Hematopoietic multipotent progenitor cell treated with erythropoietin and hydrocortisone succinate and interleukin-3 and kit ligand, for 6 days (in vitro differentiated cells): ENCODE results near the gene ACP7.
"Not testable (repeated sequence)": the region's sequence is repeated elsewhere in the genome, so short reads cannot be mapped to it uniquely, and the experiment has no call there.

Experiments used
- DNase-seq: peaks from one replicate; pipeline ENCODE4 v3.0.0-alpha.2; 2015

Gene ACP7

DNA sequence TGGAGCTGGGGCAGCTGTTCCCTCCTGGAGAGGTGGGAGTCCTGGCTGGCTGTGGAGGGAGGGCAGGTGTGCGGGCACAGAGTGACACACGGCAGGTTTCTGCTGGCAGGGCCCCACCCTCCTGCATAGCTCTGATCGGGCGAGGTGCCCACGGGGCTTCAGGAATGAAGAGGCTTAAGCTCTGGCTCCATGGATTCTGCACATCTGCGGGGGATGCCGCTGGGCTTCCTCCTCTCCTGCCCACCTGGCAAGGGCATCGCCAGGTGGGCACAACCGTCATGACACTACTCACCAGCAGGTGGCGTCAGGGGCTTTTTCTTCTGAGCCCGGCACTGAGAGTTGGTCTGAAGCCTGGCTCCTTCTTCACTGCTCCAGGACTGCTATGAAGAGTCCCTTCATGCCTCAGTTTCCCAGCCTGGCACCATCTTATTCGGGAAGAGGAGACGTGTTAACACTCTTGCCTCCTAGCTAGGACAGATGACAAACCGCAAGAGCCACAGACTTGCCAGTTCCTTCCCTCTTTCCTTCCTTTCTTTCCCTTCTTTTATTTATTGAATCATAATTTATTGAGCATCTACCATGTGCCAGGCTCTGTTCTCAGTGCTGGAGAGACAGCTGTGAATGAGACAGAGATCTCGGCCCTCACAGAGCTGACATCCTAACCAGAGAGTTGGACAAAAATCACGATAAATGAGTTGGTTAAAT, 26.2 kb downstream of the ACP7 start:
- peak; percentile 82 for DNase-seq

- peak; percentile 47 for DNase-seq
These were observed 27.5 kb downstream of the ACP7 start for GRCh38 chr19:39111593-39112199.

- DNase-seq, result no peak
These were observed 28.2 kb downstream of the ACP7 start for GRCh38 chr19:39112338-39112890.

GRCh38 chr19:39113199-39113598, 29.0 kb downstream of the ACP7 start:
- no peak for DNase-seq

DNA sequence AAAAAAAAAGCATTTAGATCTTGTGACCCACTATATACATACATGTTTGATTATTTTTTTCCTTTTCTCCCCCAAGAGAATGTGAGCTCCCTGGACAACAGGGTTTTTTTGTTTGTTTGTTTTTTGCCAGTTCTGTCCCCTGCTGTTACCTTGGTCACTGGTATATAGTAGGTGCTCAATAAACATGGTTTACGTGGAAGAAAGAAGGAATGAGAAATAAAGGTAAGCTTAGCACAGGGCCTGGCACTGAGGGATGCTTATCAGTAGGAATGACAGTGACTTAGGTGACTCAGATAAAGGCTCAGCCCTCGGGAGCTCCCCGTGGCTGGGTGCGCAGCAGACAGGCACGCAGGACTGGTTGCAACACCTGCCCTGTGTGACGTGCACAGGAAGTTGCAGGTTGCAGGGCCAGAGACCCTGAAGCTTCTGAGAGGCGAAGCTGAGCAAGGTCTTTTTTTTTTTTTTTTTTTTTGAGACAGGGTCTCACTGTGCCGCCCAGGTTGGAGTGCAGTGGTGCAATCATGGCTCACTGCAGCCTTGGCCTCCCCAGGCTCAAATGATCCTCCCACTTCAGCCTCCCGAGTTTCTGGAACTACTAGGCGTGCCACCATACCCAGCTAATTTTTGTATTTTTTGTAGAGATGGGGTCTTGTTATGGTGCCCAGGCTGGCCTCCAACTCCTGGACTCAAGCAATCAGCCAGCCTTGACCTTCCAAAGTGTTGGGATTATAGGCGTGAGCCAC, 31.1 kb downstream of the ACP7 start:
- DNase-seq, result no peak

DNA sequence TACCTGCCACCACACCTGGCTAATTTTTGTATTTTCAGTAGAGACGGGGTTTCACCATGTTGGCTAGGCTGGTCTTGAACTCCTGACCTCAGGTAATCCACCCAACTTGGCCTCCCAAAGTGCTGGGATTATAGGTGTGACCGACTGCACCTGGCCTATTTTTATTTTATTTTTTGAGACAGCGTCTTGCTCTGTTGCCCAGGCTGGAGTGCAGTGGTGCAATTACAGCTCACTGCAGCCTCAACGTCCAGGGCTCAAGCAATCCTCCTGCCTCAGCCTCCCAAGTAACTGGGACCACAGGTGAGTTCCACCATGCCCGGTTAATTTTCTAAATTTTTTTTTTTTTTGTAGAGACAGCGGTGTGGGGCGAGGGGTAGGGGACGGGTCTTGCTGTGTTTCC, 32.9 kb downstream of the ACP7 start:
- DNase-seq, result not testable (repeated sequence)

GRCh38 chr19:39119830-39120229, 35.7 kb downstream of the ACP7 start:
- no peak for DNase-seq

DNA sequence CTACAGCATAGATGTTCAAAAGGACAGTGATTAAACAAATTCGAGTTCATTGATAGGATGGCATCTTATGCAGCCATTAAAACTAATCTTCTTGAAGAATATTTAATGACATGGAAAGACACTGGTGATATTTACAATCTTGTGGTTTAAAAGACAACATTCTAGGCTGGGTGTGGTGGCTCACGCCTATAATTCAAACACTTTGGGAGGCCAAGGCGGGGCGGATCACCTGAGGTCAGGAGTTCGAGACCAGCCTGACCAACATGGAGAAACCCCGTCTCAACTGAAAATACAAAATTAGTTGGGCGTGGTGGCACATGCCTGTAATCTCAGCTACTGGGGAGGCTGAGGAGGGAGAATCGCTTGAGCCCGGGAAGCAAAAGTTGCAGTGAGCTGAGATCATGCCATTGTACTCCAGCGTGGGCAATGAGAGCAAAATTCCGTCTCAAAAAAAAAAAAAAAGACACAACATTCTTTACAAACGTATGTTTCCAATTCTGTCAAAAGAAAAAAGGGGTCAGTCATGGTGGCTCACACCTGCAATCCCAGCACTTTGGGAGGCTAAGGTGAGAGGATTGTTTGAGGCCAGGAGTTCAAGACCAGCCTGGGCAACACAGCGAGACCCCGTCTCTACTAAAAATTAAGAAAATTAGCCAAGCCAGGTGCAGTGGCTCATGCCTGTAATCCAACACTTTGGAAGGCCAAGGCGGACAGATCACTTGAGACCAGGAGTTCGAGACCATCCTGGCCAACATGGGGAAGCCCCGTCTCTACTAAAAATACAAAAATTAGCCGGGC, 39.0 kb downstream of the ACP7 start:
- no peak for DNase-seq

DNA sequence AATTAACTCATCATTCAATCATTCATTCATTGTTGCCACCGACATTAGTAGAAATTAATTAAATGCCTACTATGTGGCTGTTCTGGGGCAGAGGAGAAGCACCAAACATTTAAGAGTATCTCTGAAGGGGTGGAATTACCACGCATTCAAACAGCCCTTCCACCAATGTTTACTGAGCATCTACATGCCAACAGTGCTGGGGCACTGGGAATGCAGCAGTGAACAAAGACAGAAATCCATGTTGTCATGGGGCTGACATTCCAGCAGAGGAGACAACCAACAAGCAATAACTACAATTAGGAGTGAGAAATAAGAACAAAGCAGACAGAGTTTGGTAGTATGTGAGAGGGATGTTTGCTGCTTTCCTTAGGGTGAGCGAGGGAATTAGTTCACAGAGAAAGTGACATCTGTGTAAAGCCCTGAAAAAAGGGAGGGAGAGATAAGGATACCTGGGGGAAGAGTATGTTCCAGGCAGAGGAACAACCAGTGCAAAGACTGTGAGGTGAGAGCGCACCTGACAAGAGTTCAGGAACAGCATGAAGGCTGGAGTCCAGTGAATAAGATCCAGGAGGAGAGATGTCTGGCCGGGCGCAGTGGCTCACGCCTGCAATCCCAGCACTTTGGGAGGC, 40.1 kb downstream of the ACP7 start:
- no peak for DNase-seq

DNA sequence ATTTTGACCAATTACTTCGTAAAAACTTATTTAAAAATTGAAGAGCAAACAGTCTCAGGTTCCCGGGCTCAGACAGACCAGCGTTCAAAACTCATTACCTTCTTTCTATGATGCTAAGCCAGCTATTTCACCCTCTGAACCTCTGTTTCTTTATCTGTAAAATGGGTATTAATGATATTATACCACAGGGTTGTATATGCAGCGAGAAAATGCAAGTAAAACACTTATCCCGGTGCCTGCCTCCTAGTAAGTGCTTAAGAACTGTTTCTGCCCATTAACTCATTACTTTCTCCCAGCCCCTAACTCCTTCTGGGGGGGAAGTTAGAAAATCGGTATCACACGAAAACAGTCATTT, 41.0 kb downstream of the ACP7 start:
- no peak for DNase-seq

GRCh38 chr19:39125554-39126311, 41.6 kb downstream of the ACP7 start, which contains the start of gene PAK4:
Gene PAK4, plus strand, starts transcription at chr19:39125786. Its CDS starts 43,768 bp downstream, at chr19:39169554.
- peak; percentile 99 for DNase-seq

GRCh38 chr19:39126312-39127187, 42.4 kb downstream of the ACP7 start:
- no peak for DNase-seq

- DNase-seq, result no peak
These were observed 43.8 kb downstream of the ACP7 start for GRCh38 chr19:39127812-39128515.

DNA sequence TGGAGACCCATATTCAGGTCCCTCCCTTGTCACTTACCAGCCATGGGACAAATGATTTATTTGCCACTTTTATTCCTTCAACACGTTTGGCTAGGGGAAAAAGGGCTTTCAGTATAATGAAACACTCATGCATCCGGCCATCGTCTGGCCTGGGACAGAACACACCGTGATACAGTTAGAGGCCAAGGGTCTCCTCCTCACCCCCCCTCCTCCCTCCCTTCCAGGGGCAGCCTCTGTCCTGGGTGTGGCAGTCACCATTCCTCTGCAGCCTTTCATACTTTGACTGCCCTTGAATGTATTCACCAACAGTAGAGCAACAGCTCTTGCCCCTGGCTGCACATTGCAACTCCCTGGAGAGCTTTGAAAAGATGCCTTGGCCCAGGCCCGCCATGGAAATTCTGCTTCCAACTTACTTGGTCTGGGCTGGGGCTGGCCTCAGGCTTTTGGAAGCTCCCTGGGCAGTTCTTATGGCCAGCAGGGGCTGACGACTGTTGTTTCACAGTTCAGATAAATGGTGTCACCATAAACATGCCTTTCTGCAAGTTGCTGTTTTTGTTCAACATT, 44.4 kb downstream of the ACP7 start:
- no peak for DNase-seq

DNA sequence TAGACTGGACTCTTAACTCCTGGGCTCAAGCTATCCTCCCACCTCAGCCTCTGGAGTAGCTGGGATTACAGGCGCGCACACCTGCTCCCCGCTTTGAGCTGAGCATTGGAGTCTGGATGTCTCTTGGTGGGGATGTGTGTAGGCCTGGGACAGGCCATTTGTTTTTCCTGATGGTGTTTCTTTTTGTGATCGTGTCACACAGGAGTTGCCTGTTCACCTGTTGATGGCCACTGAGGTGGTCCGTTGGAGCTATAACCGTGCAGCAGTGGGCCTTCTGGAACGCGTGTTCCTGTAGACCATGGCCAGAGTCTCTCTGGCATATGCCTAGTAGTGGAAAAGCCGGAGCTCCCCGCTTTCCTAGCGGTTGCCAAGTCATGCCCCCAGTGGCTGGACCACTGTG, 44.9 kb downstream of the ACP7 start:
- no peak for DNase-seq

DNA sequence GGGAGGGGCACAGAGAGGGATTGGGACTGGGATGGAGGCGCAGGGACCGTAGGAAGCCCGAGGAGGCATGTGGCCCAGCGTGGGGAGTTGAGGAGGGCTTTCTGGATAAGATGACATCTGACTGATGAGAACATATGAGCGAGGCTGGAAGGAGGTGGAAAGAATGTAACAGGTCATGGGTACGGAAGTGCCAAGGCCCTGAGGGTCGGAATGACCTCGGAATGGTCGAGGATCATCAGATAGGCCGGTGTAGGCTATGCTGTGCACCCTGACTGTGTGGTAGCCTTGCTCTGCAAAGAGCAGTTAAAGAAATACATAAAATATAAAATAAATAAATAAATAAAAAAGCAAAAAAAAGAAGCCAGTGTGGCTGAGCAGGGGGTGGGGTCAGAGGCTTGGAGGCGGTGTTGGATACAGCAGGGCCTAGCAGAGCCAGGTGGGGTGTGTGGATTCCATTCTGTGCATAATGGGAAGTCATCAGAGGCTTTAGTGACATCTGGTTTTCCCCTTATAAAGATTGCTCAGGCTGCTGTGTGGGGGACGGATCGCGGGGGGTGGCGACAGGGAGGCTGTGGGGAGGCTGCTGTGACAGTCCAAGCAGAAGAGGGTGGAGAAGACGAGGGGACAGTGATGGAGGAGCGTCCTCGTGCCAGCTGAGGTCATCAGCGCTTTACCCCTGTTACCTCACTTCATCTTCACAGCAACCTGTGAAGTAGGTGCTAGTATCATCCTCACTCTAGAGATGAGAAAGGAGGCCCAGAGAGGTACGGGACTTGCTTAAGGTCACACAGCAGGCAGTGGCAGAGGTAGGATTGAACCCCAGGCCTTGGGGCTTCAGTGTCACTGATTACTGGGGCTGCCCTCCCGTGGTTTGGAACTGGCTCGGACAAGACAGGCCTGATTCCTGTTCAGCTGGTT, 46.4 kb downstream of the ACP7 start:
- DNase-seq, result no peak

- no peak for DNase-seq
These were observed 47.1 kb downstream of the ACP7 start for GRCh38 chr19:39131255-39131755.

- DNase-seq, result no peak
These were observed 48.3 kb downstream of the ACP7 start for GRCh38 chr19:39132344-39132969.
